ENCODE data around the gene CARM1. TPM values are rescaled to one million over a fixed set of nuclear protein-coding genes. Genes with fewer than 3 reads are reported as not detected.

Gene CARM1
- total RNA-seq, 1 experiment from 2014 or later = 56.2 TPM

DNA sequence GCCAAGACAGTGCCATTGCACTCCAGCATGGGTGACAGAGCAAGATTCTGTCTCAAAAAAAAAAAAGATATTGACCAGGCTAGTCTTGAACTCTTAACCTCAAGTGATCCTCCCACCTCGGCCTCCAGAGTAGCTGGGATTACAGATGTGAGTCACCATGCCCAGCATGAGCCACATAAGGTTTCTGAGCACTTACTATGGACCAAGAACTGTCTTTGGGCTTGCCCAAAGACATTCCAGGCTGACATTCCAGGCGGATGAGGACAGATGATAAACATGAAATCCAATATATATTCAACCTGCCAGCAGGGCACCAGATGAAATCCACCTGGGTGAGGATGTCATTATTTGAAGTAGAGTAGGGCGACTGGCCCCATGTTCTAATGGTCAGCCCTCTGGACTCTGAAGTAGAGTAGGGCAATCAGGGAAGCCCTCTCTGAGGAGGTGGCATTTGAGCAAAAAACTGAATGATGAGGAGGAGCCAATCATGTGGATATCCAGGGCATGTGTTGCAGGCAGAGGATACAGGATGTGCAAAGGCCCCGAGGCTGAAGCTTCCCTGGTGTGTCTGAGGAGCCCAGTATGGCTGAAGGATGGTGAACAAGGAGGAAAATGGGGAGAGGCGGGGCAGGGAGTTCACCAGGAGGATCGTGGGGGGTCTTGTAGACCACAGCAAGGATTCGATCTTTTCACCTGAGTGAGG, 19.1 kb upstream of the CARM1 start:
- intact Hi-C loops (cut with micrococcal nuclease) = no loop called here
- Histone ChIP-seq H3K4me3 (ENCODE audit: low read length) (no peak overlapping the region), H3K79me2 (ENCODE audit: low read length) (no peaks in the 10 kb centered on the region), H3K9me2 (replicated peaks; ENCODE audit: low read length) (no peaks in the 10 kb centered on the region), H2AFZ (ENCODE audit: low read length) (no peak overlapping the region), H3K9me3 (ENCODE audit: low read length) (no peaks in the 10 kb centered on the region), H4K20me1 (ENCODE audit: low read length) (no peaks in the 10 kb centered on the region), H3K9ac (ENCODE audit: low read length) (no peak overlapping the region), H3K27ac (ENCODE audit: low read length) (no peak overlapping the region), H3K36me3 (ENCODE audit: low read depth, low read length) (no peaks in the 10 kb centered on the region), H3K27me3 (ENCODE audit: low read length) (no peaks in the 10 kb centered on the region), H3F3A (ENCODE audit: low read length, unreplicated experiment) (no peaks in the 10 kb centered on the region), H3K4me1 (ENCODE audit: insufficient read depth, low read length) (no peaks in the 10 kb centered on the region), H3K4me2 (ENCODE audit: low read length) (no peak overlapping the region)
- POLR2A ChIA-PET (ENCODE audit: unreplicated experiment) = no interaction called here
- ATAC-seq (peak; percentile 55; the same call in 1 of the 2 replicates), DNase-seq (peak; percentile 74)
- CTCF ChIA-PET = interaction anchor here (0.6 kb wide), 1 partner anchor 351 kb away, joined by 8 read pairs; no protein-coding TSS in a partner anchor
- no TSS peak for BruUV-seq (replicated peaks)
- TF ChIP-seq EZH2phosphoT487 (IDR thresholded peaks at IDR 0.05; ENCODE audit: borderline replicate concordance, low read length) (no peak), EZH2 (IDR thresholded peaks at IDR 0.05; ENCODE audit: low read length, unreplicated experiment) (no peak)
- TF ChIP-seq, protein P1, sequence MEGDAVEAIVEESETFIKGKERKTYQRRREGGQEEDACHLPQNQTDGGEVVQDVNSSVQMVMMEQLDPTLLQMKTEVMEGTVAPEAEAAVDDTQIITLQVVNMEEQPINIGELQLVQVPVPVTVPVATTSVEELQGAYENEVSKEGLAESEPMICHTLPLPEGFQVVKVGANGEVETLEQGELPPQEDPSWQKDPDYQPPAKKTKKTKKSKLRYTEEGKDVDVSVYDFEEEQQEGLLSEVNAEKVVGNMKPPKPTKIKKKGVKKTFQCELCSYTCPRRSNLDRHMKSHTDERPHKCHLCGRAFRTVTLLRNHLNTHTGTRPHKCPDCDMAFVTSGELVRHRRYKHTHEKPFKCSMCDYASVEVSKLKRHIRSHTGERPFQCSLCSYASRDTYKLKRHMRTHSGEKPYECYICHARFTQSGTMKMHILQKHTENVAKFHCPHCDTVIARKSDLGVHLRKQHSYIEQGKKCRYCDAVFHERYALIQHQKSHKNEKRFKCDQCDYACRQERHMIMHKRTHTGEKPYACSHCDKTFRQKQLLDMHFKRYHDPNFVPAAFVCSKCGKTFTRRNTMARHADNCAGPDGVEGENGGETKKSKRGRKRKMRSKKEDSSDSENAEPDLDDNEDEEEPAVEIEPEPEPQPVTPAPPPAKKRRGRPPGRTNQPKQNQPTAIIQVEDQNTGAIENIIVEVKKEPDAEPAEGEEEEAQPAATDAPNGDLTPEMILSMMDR (conservative IDR thresholded peaks at IDR 0.05; ENCODE audit: low read depth, low read length) = no peak

DNA sequence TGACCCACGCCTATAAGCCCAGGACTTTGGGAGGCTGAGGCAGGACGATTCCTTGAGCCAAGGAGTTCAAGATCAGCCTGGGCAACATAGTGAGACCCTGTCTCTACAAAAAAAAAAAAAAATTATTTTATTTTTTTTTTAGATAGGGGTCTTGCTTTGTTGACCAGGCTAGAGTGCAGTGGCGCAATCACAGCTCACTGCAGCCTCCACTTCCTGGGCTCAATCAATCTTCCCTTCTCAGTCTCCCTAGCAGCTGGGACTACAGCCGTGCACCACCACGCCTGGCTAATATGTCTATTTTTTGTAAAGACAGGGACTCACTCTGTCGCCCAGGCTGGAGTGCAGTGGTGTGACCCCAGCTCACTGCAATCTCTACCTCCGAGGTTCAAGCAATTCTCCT, 18.4 kb upstream of the CARM1 start:
- intact Hi-C loops (cut with micrococcal nuclease) = no loop called here
- no TSS peak for BruUV-seq (replicated peaks)
- H3K79me2 ChIP-seq (ENCODE audit: low read length) = no peaks in the 10 kb centered on the region
- no peaks in the 10 kb centered on the region for H4K20me1 ChIP-seq (ENCODE audit: low read length)
- DNase-seq (no peak), ATAC-seq (no peak)
- no peaks in the 10 kb centered on the region for H3F3A ChIP-seq (ENCODE audit: low read length, unreplicated experiment)
- H2AFZ ChIP-seq (ENCODE audit: low read length) = no peak overlapping the region
- no peaks in the 10 kb centered on the region for H3K36me3 ChIP-seq (ENCODE audit: low read depth, low read length)
- TF ChIP-seq EZH2phosphoT487 (IDR thresholded peaks at IDR 0.05; ENCODE audit: borderline replicate concordance, low read length) (no peak), EZH2 (IDR thresholded peaks at IDR 0.05; ENCODE audit: low read length, unreplicated experiment) (no peak)
- TF ChIP-seq, protein P1 (conservative IDR thresholded peaks at IDR 0.05; ENCODE audit: low read depth, low read length) = no peak
- no peaks in the 10 kb centered on the region for H3K27me3 ChIP-seq (ENCODE audit: low read length)
- POLR2A ChIA-PET (ENCODE audit: unreplicated experiment) = no interaction called here
- no peak overlapping the region for H3K4me2 ChIP-seq (ENCODE audit: low read length)
- CTCF ChIA-PET = no interaction called here
- H3K4me1 ChIP-seq (ENCODE audit: insufficient read depth, low read length) = no peaks in the 10 kb centered on the region
- H3K27ac ChIP-seq (ENCODE audit: low read length) = no peak overlapping the region
- no peaks in the 10 kb centered on the region for H3K9me2 ChIP-seq (replicated peaks; ENCODE audit: low read length)
- no peaks in the 10 kb centered on the region for H3K9me3 ChIP-seq (ENCODE audit: low read length)
- no peak overlapping the region for H3K9ac ChIP-seq (ENCODE audit: low read length)
- H3K4me3 ChIP-seq (ENCODE audit: low read length) = no peak overlapping the region
